Measurements from ENCODE around the gene HNF1B.

The HNF1B gene

GRCh38 chr17:37664214-37664613 is 80.6 kb downstream of the HNF1B start:
- DNase-seq: no peak

- no peak for DNase-seq
Measured at GRCh38 chr17:37662353-37662752, 82.5 kb downstream of the HNF1B start.

- no peak for DNase-seq
Measured at GRCh38 chr17:37661400-37662014, 83.4 kb downstream of the HNF1B start.

GRCh38 chr17:37659925-37660324 is 84.9 kb downstream of the HNF1B start:
- DNase-seq: no peak

GRCh38 chr17:37657202-37657601 is 87.7 kb downstream of the HNF1B start:
- DNase-seq: no peak

- no peak for DNase-seq
Measured at GRCh38 chr17:37651849-37652248, 93.0 kb downstream of the HNF1B start.

GRCh38 chr17:37650419-37651003 is 94.3 kb downstream of the HNF1B start:
- no peak for DNase-seq

GRCh38 chr17:37648555-37648954 is 96.3 kb downstream of the HNF1B start:
- no peak for DNase-seq

GRCh38 chr17:37647856-37648255 is 97.0 kb downstream of the HNF1B start:
- DNase-seq: no peak

GRCh38 chr17:37643869-37644268 is 101.0 kb downstream of the HNF1B start:
- no peak for DNase-seq

GRCh38 chr17:37643118-37643766 is 101.6 kb downstream of the HNF1B start, which contains the start of gene DDX52:
Gene DDX52, minus strand, starts transcription at chr17:37643446. Its CDS starts 26 bp downstream, at chr17:37643420.
- DNase-seq: peak; percentile 85

- DNase-seq: no peak
Measured at GRCh38 chr17:37642681-37643080, 102.2 kb downstream of the HNF1B start.

GRCh38 chr17:37640015-37640414 is 104.8 kb downstream of the HNF1B start:
- DNase-seq: no peak

GRCh38 chr17:37637956-37638355 is 106.9 kb downstream of the HNF1B start:
- DNase-seq: no peak

Data from activated CD4-positive, CD25-positive, alpha-beta regulatory T cell treated with anti-CD3 and anti-CD28 coated beads, Interleukin-2, amount 50 U/mL, for 72 hours (primary cell).